Stomach (tissue), 4 donors: ENCODE data around the gene MYL12B.

Experiments used
- CTCF ChIP-seq, 7 experiments: fragments of 450-650 bp in 4 of 7; fragments of 200-600 bp in 3 of 7; sonication (generic) in 3 of 7; IDR thresholded peaks; one replicate each; pipeline ENCODE4 v1.5.1; 2016 to 2019; ENCODE audit warnings: antibody characterized with exemption in 7 of 7, control low read depth in 2 of 7, mild to moderate bottlenecking in 1 of 7
- EP300 ChIP-seq: sonication (generic); formaldehyde crosslinking; IDR thresholded peaks from one replicate; pipeline ENCODE4 v1.6.1; 2017; ENCODE audit warnings: antibody characterized with exemption

- TF ChIP-seq CTCF (IDR thresholded peaks at IDR 0.05) (no peak), EP300 (no peak)
Observed at GRCh38 chr18:3234457-3234856, 27.5 kb upstream of the MYL12B start.
